GM12874 (cell line): ENCODE data around the gene CEP55.

Experiments
- CTCF ChIP-seq: IDR thresholded peaks from 2 replicates; pipeline ENCODE4 v1.5.1; 2011; ENCODE audit warnings: low read depth, mild to moderate bottlenecking, control low read depth, low read length, moderate library complexity; ENCODE audit not compliant: insufficient read depth

CEP55 gene

GRCh38 chr10:93481637-93482144, 14.7 kb upstream of the CEP55 start:
- no peak for TF ChIP-seq CTCF

DNA sequence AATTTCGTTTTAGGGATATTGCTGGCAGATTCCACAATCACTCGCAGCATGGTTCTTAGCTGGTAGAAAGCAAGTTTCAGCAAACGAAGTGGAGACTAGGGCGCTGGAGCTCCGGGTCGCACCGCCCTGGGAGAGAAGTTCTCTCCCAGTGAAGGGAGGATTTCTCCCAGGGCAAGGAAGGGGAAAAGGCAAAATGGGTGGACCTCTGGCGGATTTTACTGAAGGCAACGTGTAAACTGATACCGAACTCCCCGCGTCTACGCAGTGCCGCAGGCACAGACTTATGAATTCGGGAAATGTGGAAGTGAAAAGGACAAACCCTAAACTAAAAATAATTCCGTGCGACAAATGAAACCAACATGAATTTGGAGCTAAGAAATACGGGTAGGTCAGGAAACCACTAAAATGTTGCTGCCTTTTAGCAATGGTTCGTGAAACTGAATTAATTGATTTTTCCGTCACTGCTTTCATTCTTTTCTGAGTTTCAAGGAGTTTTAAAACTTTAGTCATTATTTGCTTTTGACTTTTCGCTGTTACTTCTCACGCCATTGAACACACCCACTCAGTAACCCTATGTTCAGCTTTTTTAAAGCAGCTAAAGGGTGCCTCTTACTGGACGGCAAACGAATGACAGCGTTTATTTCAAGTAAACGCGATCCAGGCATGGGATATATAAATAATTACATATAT, 14.1 kb upstream of the CEP55 start, which contains the start of gene MYOF:
Gene MYOF (minus strand): TSS at position 190 of the 690 bp plus-strand sequence. CDS start 140 bp downstream, at position 50.
- TF ChIP-seq CTCF = peak; percentile 38; the same call in 1 of the 2 replicates

DNA sequence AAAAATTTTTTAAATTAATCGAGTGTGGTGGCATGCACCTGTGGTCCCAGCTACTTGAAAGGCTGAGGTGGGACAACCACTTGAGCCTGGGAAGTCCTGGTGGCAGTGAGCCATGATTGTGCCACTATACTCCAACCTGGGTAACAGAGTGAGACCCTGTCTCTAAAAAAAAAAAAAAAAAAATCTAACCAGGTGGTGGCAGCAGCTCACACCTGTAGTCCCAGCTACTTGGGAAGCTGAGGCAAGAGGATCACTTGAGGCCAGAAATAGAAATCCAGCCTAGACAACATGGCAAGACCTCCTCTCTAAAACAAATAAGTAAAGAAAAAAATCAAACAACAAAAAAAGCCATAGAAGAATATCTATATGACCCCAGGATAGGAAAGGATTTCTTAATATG, 10.7 kb upstream of the CEP55 start:
- TF ChIP-seq CTCF = no peak

- TF ChIP-seq CTCF = no peak
Measured at GRCh38 chr10:93488956-93489528, 7.4 kb upstream of the CEP55 start.

- TF ChIP-seq CTCF = no peak
Measured at GRCh38 chr10:93491602-93492121, 4.8 kb upstream of the CEP55 start.

DNA sequence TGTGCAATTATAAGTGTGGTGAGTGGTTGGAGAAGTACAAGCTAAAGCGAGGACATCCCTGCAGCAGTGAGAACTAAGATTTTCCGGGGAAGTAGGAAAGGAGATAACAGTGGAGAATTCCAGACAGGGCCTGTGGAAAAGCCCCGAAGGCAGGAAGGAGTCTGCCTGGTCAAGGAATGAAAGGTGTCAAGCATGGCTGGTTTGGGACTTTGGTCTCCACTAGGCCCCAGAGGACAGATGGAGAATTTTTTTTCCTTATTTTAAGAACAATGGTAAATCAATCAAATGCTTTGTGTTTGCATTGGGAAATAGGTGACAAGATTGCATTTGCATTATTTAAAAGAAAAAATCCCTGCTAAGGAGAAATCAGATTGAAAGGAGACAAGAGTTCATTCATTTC, 3.2 kb upstream of the CEP55 start:
- TF ChIP-seq CTCF = no peak

DNA sequence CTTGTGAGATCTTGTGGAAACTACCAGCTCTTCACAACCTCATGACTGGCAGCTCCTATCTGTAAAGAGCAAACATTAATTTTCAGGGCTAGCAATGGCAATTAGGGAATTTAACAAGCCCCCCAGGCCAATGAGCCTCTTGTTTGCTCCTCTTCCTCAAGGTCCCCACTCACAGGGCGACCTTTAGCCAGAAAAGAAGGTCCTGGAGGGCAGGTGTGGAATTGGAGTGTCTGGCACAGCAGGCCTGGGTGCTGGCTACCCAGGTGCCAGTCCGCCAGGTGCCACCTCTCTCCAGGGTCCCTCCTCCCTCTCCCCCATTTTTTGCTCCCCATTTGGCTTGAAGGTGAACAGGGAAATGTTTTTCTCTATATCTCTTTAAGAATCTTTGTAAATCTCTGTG, 1.9 kb upstream of the CEP55 start:
- no peak for TF ChIP-seq CTCF
